Measurements from ENCODE around the gene ADAMTS14.

The ADAMTS14 gene

GRCh38 chr10:70773461-70773860 lies 101.2 kb downstream of the ADAMTS14 start:
- no peak overlapping the region for H3K9ac ChIP-seq (ENCODE audit: low read length)
- H3K9me3 ChIP-seq (ENCODE audit: control insufficient read depth, low read depth, low read length), result no peaks in the 10 kb centered on the region
- H3K4me1 ChIP-seq (ENCODE audit: control insufficient read depth, low read depth, low read length), result no peaks in the 10 kb centered on the region
- H3K27me3 ChIP-seq (ENCODE audit: control insufficient read depth, insufficient read depth, low read length), result no peaks in the 10 kb centered on the region
- no peak overlapping the region for H3K27ac ChIP-seq (ENCODE audit: low read length)
- H3K4me3 ChIP-seq (ENCODE audit: low read length), result no peak overlapping the region
- H3K36me3 ChIP-seq (ENCODE audit: control insufficient read depth, low read depth, low read length), result no peaks in the 10 kb centered on the region

- H3K4me3 ChIP-seq (ENCODE audit: low read length), result no peak overlapping the region
- no peak overlapping the region for H3K27ac ChIP-seq (ENCODE audit: low read length)
- H3K9ac ChIP-seq (ENCODE audit: low read length), result no peak overlapping the region
- H3K36me3 ChIP-seq (ENCODE audit: control insufficient read depth, low read depth, low read length), result no peaks in the 10 kb centered on the region
- no peaks in the 10 kb centered on the region for H3K9me3 ChIP-seq (ENCODE audit: control insufficient read depth, low read depth, low read length)
- no peaks in the 10 kb centered on the region for H3K4me1 ChIP-seq (ENCODE audit: control insufficient read depth, low read depth, low read length)
- no peaks in the 10 kb centered on the region for H3K27me3 ChIP-seq (ENCODE audit: control insufficient read depth, insufficient read depth, low read length)
Observed at GRCh38 chr10:70773965-70774809, 101.9 kb downstream of the ADAMTS14 start.

GRCh38 chr10:70774810-70775678 lies 102.7 kb downstream of the ADAMTS14 start:
- no peaks in the 10 kb centered on the region for H3K4me1 ChIP-seq (ENCODE audit: control insufficient read depth, low read depth, low read length)
- H3K9ac ChIP-seq (ENCODE audit: low read length), result no peak overlapping the region
- no peaks in the 10 kb centered on the region for H3K36me3 ChIP-seq (ENCODE audit: control insufficient read depth, low read depth, low read length)
- no peaks in the 10 kb centered on the region for H3K27me3 ChIP-seq (ENCODE audit: control insufficient read depth, insufficient read depth, low read length)
- H3K4me3 ChIP-seq (ENCODE audit: low read length), result no peak overlapping the region
- no peaks in the 10 kb centered on the region for H3K9me3 ChIP-seq (ENCODE audit: control insufficient read depth, low read depth, low read length)
- no peak overlapping the region for H3K27ac ChIP-seq (ENCODE audit: low read length)

- Histone ChIP-seq H3K9ac (ENCODE audit: low read length) (no peak overlapping the region), H3K4me3 (ENCODE audit: low read length) (no peak overlapping the region), H3K27me3 (ENCODE audit: control insufficient read depth, insufficient read depth, low read length) (no peaks in the 10 kb centered on the region), H3K9me3 (ENCODE audit: control insufficient read depth, low read depth, low read length) (no peaks in the 10 kb centered on the region), H3K27ac (ENCODE audit: low read length) (no peak overlapping the region), H3K4me1 (ENCODE audit: control insufficient read depth, low read depth, low read length) (no peaks in the 10 kb centered on the region), H3K36me3 (ENCODE audit: control insufficient read depth, low read depth, low read length) (no peaks in the 10 kb centered on the region)
Observed at GRCh38 chr10:70775679-70776454, 103.6 kb downstream of the ADAMTS14 start.

GRCh38 chr10:70776455-70777005 lies 104.2 kb downstream of the ADAMTS14 start:
- H3K9ac ChIP-seq (ENCODE audit: low read length), result no peak overlapping the region
- H3K27me3 ChIP-seq (ENCODE audit: control insufficient read depth, insufficient read depth, low read length), result no peaks in the 10 kb centered on the region
- no peak overlapping the region for H3K27ac ChIP-seq (ENCODE audit: low read length)
- no peaks in the 10 kb centered on the region for H3K9me3 ChIP-seq (ENCODE audit: control insufficient read depth, low read depth, low read length)
- no peak overlapping the region for H3K4me3 ChIP-seq (ENCODE audit: low read length)
- no peaks in the 10 kb centered on the region for H3K36me3 ChIP-seq (ENCODE audit: control insufficient read depth, low read depth, low read length)
- no peaks in the 10 kb centered on the region for H3K4me1 ChIP-seq (ENCODE audit: control insufficient read depth, low read depth, low read length)

- no peak overlapping the region for H3K27ac ChIP-seq (ENCODE audit: low read length)
- no peaks in the 10 kb centered on the region for H3K27me3 ChIP-seq (ENCODE audit: control insufficient read depth, insufficient read depth, low read length)
- no peak overlapping the region for H3K4me3 ChIP-seq (ENCODE audit: low read length)
- H3K9ac ChIP-seq (ENCODE audit: low read length), result no peak overlapping the region
- no peaks in the 10 kb centered on the region for H3K4me1 ChIP-seq (ENCODE audit: control insufficient read depth, low read depth, low read length)
- no peaks in the 10 kb centered on the region for H3K9me3 ChIP-seq (ENCODE audit: control insufficient read depth, low read depth, low read length)
- H3K36me3 ChIP-seq (ENCODE audit: control insufficient read depth, low read depth, low read length), result no peaks in the 10 kb centered on the region
Observed at GRCh38 chr10:70777063-70777875, 105.0 kb downstream of the ADAMTS14 start.

GRCh38 chr10:70778267-70778924 lies 106.1 kb downstream of the ADAMTS14 start:
- Histone ChIP-seq H3K27ac (ENCODE audit: low read length) (no peak overlapping the region), H3K4me3 (ENCODE audit: low read length) (no peak overlapping the region), H3K36me3 (ENCODE audit: control insufficient read depth, low read depth, low read length) (no peaks in the 10 kb centered on the region), H3K9ac (ENCODE audit: low read length) (no peak overlapping the region), H3K27me3 (ENCODE audit: control insufficient read depth, insufficient read depth, low read length) (no peaks in the 10 kb centered on the region), H3K9me3 (ENCODE audit: control insufficient read depth, low read depth, low read length) (no peaks in the 10 kb centered on the region), H3K4me1 (ENCODE audit: control insufficient read depth, low read depth, low read length) (no peaks in the 10 kb centered on the region)

GRCh38 chr10:70779088-70779487 lies 106.8 kb downstream of the ADAMTS14 start:
- no peak overlapping the region for H3K27ac ChIP-seq (ENCODE audit: low read length)
- no peaks in the 10 kb centered on the region for H3K9me3 ChIP-seq (ENCODE audit: control insufficient read depth, low read depth, low read length)

GRCh38 chr10:70779511-70780369 lies 107.4 kb downstream of the ADAMTS14 start:
- H3K9ac ChIP-seq (ENCODE audit: low read length), result no peak overlapping the region
- H3K27me3 ChIP-seq (ENCODE audit: control insufficient read depth, insufficient read depth, low read length), result no peaks in the 10 kb centered on the region
- no peak overlapping the region for H3K27ac ChIP-seq (ENCODE audit: low read length)
- no peaks in the 10 kb centered on the region for H3K9me3 ChIP-seq (ENCODE audit: control insufficient read depth, low read depth, low read length)
- no peaks in the 10 kb centered on the region for H3K4me1 ChIP-seq (ENCODE audit: control insufficient read depth, low read depth, low read length)
- no peaks in the 10 kb centered on the region for H3K36me3 ChIP-seq (ENCODE audit: control insufficient read depth, low read depth, low read length)
- no peak overlapping the region for H3K4me3 ChIP-seq (ENCODE audit: low read length)

More at GRCh38 chr10:70779088-70779487, 106.8 kb downstream of the ADAMTS14 start:
- Histone ChIP-seq H3K9ac (ENCODE audit: low read length) (no peak overlapping the region), H3K27me3 (ENCODE audit: control insufficient read depth, insufficient read depth, low read length) (no peaks in the 10 kb centered on the region), H3K4me3 (ENCODE audit: low read length) (no peak overlapping the region), H3K4me1 (ENCODE audit: control insufficient read depth, low read depth, low read length) (no peaks in the 10 kb centered on the region), H3K36me3 (ENCODE audit: control insufficient read depth, low read depth, low read length) (no peaks in the 10 kb centered on the region)

All from iPS-18a (cell line).